HG03571 (cell line): Measurements from ENCODE around the gene SMG9.
A peak's percentile ranks its signal among the peaks of the same experiment; 100 is the strongest.

ENCODE experiments used
- ATAC-seq: cut with Tn5 transposase; IDR thresholded peaks from one replicate; pipeline ENCODE4 v1.9.1; 2021; ENCODE audit not compliant: unreplicated experiment

SMG9 gene

DNA sequence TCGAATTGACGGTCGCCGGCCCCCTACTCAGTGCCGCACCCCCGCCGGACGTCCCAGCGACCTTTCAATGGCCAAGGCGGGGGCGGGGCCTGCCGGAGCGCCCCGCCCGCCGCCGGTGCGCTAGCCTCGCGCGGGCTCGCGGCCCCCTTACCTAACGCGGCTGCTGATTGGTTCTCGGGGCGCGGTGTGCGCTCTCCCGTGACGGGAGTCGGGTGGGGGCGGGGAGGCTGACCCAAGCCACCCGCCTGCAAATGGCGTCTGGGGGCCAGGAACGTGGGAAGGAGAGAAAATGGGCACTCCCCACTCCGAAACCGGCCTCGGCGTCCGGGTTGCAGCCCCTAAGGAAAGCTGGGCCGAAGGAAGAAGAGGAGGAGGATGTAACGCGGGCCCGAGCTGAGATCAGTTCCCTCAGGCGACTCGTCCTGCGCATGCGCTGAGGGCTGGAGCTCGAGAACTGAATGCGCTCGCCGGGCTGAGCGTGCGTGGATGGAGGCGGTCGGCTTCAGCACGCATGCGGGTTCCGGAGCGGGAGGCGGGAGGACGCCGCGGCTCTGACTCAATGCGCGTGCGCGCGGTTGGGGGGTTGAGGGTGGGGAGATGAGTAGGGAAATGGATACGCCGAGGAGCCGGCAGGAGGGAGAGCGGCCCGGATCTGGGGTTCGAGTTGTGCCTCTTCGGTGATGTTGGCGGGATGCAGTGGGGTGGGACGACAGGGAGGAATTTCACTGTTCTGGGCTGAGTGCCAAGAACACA, at the start of gene SMG9:
Gene SMG9 (minus strand): TSS at position 460 of the 753 bp plus-strand sequence. CDS start 4,221 bp downstream, outside the sequence.
- peak; percentile 45 for ATAC-seq

DNA sequence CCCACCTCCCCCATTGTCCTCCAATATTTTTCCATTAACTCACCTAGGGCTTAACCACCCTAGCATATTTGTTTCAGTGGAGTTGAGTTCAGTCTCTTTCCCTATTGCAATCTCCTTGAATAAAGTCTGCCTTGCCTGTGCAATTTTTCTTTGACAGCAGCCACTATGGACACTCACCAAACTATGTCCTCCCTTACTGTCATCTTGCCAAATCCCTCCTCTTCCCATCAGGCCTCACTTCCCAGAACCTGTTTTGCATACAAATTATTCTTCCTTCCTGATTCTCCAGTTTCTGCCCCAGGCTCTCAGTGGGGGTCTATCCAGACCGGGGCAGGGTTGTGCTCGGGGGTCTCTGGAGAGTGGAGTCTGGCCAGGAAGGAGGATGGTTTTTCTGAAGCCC, 49.7 kb upstream of the SMG9 start:
- ATAC-seq: no peak

DNA sequence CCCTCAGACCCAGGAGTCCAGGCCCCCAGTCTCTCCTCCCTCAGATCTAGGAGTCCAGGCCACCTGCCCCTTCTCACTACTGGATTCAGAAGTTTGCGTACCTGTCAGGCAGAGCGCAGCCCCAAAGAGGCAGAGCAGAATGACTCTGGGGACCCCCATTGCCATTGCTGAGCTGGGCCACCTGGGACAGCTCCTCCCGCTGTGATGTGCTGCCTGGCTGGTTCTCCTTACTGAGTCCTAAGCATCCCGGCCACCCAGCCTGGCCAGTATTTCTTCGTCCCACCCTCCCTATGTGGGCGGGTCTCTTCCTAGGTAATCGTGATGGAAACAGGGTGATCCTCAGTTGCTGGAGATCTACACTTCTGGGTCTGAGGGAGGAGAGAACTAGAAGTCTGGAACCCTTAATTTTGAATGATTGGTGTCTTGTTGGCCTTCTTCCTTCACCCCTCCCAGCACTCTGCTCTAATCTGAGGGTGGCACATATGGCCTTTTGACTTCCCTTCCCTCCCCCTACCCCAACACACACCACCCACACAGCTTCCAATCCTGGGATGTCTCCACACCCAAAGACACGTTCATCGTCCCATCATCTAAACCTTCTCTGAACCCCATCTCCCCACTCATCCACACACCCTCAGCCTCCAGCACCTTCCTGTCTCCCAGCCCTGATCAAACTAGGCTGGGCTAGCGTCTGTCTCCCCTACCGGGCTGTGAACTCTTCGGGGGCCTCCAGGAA, 47.6 kb upstream of the SMG9 start, which contains the start of gene LYPD5:
Gene LYPD5 (minus strand): TSS at position 232 of the 736 bp plus-strand sequence. CDS start 67 bp downstream, at position 165.
- no peak for ATAC-seq

DNA sequence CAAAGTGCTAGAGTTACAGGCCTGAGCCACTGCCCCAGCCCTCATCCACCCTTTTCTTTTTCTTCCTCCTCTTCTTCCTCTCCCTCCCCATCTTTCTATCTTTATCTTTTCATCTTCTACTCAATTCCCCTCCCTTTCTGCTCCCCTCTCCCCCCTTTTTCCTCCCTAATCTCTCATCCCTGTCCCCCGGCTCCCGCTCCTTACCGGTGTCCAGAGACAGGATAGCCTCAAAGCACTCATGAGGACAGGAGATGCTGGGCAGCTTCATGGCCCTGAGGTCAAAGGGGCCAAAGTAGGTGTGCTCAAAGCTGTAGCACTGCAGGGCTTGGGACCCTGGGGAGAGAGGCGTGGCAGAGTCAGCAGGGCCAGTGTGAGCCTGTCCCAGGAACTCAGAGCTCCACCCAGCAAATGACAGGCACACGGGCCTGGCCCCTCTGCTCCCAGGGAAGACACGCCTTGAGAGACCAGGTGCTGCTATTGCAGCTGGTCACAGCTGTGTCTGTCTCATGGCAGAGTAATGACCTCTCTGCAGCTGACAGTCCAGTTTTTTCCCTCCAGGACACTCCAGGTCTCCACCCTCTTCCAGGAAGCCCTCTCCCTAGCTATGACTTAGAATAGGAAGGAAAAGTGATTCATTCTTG, 44.9 kb upstream of the SMG9 start:
- ATAC-seq: no peak

DNA sequence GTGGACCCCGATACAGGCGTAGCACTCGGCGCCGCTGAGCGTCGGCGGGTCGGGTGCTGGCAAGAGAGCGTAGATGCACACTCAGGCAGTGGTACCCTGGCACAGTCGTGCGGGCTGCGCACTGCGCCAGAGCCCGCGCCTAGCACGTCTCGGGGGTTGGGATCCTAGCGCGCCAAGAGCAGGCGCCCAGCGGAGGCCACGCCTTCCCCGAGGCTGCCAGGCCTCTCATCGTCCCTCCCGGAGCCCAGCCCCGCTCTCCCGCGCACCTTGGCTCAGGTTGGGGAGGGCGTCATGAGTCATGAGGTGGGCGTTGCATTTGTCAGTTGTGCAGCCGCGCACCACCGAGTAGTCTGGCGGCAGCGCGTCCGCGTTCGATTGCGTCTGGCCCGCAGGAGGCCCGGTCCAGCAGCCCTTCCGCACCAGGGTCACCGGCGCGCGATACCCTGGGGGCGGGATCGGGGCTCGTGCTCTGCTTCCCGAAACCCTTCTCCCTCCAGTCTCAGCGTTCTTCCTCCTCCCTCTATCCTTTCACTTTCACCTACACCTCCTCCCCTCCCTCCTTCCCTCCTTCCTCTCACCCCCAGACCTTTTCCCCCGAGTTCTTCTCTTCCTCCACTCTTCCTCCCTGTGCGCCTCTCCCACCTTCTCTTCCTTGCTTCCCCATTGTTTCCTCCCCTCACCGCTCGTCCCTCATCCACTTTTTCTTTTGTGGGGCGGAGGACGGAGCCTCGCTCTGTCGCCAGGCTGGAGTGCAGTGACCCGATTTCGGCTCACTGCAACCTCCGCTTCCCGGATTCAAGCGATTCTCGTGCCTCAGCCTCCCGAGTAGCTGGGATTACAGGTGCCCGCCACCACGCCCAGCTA, 44.0 kb upstream of the SMG9 start:
- no peak for ATAC-seq

DNA sequence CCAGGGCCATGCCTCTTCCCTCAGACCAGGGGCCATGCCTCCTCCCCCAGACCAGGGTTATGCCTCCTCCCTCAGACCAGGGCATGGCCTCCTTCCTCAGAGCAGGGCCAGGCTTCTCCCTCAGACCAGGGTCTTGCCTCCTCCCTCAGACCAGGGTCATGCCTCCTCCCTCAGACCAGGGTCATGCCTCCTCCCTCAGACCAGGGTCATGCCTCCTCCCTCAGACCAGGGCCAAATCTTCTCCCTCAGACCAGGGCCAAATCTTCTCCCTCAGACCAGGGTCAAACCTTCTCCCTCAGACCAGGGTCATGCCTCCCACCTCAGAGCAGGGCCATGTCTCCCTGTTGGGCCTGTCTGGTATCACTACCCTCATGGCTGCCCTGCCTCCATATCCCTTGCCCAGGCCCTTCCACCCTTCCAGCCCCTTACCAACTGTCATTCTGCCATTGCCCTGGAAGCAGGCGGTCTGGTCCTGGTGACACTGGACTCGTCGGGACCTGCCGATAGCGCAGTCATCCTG, 43.3 kb upstream of the SMG9 start:
- ATAC-seq: no peak

DNA sequence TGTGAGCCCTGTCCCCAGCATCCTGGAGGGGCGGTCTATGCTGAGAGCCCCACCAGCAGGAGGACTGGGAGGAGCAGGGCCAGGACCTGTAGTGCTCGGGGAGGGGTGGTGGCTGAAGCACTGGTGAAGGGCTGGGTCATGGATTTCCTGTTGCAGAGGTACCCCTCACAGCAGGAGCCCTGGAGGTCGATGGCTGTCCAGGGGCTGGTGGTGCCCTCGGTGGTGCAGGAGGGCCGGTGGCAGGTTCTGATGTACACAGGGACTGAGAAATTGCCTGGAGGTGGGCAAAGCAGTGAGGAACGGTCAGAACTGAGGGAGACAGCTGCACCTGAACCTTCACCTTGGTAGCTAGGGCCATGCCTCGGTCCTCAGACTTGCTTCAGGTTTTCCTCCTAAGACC, 42.8 kb upstream of the SMG9 start:
- no peak for ATAC-seq

- no peak for ATAC-seq
These were observed 42.4 kb upstream of the SMG9 start for GRCh38 chr19:43797118-43797517.

GRCh38 chr19:43790587-43790986, 35.8 kb upstream of the SMG9 start:
- no peak for ATAC-seq

DNA sequence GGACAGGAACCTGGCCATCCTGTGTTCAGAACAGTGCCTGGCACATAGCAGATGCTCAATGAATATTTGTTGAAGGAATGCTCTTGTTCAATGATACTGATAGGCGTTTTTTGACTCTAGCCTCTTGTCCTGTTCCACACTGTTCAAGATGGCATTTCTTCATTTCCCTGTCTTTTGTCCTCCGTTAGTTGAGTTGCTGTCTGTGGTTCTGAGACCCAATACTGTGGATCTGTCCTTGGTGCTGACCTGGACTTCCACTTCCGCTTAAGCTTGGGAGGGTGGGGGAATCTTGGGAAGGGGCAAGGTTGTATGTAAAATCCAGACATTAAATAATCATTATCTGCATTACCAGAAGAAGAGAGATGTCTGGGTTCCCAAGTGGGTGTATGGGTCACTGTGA, 34.3 kb upstream of the SMG9 start:
- no peak for ATAC-seq

DNA sequence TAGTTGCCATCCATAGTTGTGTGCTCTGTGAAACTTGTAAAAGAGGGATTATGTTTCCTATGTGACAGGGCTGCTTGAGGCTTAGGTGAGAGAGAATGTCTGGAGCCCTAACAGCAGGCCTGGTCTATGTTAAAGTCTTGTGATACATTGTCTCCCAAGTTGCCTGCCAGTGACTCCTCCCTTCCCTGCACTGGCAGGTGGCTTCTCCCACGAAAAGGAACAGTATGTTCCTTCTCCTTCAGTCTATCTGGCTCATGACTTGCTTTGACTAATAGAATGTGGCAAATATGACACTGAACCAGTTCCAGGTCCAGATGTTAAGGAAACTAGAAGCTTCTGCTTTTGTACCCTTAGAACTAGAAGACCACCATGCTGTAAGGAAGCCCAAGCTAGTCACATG, 31.9 kb upstream of the SMG9 start:
- no peak for ATAC-seq

DNA sequence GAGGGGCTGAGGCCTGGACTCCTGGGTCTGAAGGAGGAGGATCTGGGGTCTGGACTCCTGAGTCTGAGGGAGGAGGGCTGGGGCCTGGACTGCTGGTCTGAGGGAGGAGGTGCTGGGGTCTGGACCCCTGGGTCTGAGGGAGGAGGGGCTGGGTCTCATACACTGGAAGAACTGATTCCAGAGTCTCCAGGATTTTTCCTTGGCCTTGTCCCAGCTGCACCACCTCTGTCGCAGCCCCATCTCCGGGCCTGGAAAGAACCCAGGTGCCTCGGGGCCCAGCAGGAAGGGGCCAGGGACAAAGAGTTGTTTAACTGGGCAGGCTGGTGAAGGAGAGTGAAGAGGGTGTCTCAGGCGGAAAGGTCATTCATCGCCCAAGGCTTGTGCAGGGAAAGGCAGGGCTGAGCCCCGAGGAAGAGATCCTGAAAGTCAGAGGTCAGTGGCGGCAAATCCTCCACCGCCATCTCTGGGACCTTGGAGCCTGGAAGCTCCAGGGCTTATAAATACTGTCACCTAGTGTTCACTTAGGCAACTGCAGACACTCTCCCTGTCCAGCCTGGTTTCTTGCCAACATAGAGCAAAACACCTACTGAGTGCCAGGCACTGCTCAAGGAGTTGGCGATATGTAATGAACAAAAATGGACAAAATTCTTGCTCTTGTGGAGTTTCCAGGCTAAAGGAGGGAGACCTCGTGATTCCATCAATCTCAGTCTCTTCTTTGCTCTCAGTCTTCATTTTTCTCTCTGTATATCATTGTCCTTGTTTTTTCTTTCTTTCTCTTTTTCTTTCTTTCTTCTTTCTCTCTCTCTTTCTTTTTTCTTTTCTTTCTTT, 30.4 kb upstream of the SMG9 start:
- ATAC-seq: no peak

DNA sequence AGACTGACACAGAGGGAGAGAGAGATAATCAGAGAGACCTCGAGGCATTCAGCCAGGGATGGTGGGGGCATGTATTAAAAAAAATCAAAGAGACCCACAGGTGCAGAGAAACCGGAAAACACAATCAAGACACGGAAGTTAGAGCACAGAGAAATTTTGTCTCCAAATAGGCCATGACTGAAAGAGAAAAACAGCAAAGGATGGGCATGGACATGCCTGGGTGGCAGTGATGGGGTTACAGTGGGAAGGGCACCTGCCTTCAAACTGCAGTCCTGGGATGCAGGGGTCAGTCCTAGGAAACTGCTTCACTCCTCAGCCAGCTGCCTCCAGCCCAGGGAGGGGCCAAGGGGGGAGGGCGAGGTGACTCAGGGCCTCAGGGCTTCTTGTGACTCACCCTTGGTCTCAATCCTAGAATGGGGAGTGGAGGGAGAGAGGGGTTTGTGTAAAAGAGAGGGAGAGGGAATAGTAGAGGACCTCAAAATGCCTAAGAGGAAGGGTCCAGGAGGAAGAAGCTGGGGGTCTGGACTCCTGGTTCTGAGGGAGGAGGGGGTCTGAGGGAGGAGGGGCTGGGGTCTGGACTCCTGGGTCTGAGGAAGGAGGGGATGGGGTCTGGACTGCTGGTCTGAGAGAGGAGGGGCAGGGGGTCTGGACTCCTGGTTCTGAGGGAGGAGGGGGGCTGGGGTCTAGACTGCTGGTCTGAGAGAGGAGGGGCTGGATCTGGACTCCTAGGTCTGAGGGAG, 29.6 kb upstream of the SMG9 start:
- ATAC-seq: no peak

GRCh38 chr19:43783636-43784035, 28.9 kb upstream of the SMG9 start:
- no peak for ATAC-seq

DNA sequence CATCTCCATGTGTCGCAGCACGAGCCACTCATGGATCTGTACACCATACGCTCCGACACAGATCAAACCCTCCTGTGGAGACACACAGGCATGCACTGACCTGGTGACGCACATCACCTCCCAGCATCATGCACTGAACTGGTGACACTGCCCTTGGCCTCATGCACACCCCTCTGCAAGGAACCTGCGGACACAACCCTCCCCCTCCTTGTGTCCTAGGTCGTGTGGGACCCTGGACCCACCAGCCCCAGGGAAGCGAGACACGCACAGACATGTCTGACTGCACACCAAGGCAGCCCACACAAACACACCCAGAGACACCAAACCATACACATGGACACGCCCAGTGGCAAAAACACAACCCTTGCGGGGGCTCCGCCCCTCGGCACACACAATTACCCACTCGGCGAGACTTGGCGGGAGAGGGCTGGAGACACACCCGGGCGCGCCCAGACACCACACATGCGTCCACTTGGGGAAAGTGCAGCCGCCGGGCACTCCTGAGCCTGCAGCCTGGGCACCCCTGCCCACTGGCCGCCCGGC, 28.0 kb upstream of the SMG9 start:
- ATAC-seq: no peak

DNA sequence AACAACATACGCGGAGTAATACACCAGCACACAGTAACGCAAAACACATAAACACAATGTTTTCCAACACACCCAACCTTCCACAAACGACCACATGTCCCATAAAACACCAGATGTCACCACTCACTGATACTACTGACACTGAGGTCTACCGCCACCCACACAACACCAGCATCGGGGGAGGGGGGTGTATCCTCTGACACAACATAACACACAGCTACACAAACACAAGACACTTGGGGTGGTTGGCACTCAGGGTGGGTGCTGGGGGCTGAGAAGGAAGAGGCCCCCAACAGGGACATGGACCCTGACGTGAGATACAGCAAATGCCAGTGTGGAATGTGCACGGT, 27.5 kb upstream of the SMG9 start:
- ATAC-seq: no peak

DNA sequence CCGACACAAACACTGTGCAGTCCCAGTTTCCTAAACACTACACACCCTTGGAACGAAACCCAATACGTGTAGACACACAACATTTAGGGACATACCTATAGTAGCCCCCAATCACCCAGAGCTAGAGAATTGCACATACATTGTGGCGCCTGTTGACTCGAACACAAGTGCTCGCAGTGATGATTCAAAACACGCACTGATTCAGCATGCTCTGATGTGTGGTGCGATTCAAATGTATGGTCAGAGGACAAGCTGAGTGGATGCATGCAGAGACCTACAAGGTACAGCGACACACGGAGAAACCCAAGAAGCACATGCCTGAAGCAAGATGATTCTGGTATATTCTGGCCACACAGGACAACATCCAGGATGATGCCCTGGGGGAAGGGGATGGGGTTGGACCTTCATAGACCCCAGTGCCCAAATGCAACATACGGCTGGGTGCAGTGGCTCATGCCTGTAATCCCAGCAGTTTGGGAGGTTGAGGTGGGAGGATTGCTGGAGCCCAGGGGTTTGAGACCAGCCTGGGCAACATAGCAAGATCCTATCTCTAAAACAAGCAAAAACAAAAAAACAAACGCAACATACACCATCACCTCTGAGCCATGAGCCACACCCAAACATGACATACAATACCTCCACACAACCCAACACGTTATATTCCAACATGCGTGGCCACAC, 27.0 kb upstream of the SMG9 start:
- ATAC-seq: no peak

DNA sequence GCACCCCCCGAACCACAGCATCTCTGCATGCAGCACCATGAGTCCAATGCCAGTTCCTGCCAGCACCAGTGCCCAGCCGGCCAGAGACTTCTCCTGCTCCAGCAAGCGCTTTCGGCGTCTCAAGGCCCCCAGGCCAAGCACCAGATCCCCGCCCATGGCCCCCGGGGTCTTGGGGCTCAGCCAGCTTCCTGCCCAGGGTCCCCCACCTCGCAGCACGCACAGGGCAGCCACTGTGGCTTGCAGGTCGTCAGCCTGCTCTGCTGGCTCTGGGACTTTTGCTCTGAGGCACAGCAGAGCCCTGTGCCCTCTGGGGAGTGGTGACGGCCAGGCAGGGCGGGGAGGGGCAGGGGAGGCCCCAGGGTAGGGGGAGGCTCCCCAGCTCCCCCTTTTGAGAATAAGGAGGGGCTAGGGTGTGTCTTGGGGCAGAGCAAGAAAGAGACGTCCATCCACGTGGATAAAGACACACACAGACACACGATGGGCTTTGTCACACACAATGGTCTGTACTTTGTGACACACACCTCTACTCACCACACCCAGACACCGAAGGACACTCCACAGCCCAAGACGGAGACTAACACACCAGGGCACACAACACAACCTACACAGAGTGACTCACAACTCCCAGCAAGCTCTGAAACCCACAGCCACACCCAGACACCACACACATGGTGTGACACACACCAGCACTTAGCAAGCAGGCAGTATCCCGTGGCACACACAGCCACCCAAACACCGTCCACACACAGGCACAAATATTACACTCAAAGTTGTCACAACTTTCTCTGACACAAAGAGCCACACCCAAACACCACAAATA, 26.2 kb upstream of the SMG9 start, which contains the start of gene KCNN4:
Gene KCNN4 (minus strand): TSS at position 268 of the 820 bp plus-strand sequence. CDS start 112 bp downstream, at position 156.
- no peak for ATAC-seq
